GM12864 (cell line): Measurements from ENCODE around the gene TRIP4.

ENCODE experiments used
- DNase-seq: peaks from one replicate; pipeline ENCODE4 v3.0.0-alpha.2; 2011; ENCODE audit warnings: low read depth
- H3K4me3 ChIP-seq: 2 replicates; pipeline ENCODE4 v1.5.1; 2011; ENCODE audit warnings: mild to moderate bottlenecking, low read depth, low read length, control low read depth
- CTCF ChIP-seq: IDR thresholded peaks from 2 replicates; pipeline ENCODE4 v1.5.1; 2011; ENCODE audit warnings: low read depth, mild to moderate bottlenecking, moderate library complexity, low read length, control low read depth, inconsistent platforms; ENCODE audit errors: missing control alignments

Gene TRIP4

GRCh38 chr15:64501396-64501715 lies 113.7 kb downstream of the TRIP4 start:
- H3K4me3 ChIP-seq = no peak overlapping the region
- DNase-seq = no peak
- no peak for TF ChIP-seq CTCF

GRCh38 chr15:64502151-64502550 lies 114.5 kb downstream of the TRIP4 start:
- no peak for TF ChIP-seq CTCF

GRCh38 chr15:64502551-64502950 lies 114.9 kb downstream of the TRIP4 start:
- TF ChIP-seq CTCF = no peak
- H3K4me3 ChIP-seq = no peak overlapping the region
- no peak for DNase-seq

More at GRCh38 chr15:64502151-64502550, 114.5 kb downstream of the TRIP4 start:
- DNase-seq = no peak
- no peak overlapping the region for H3K4me3 ChIP-seq

- no peak overlapping the region for H3K4me3 ChIP-seq
- TF ChIP-seq CTCF = no peak
- no peak for DNase-seq
These were observed 115.6 kb downstream of the TRIP4 start for GRCh38 chr15:64503197-64503596.

- no peak for TF ChIP-seq CTCF
- H3K4me3 ChIP-seq = no peak overlapping the region
- DNase-seq = no peak
These were observed 116.0 kb downstream of the TRIP4 start for GRCh38 chr15:64503640-64504039.
